CD4-positive, alpha-beta T cell treated with Interleukin-10 for 1 hour (primary cell): ENCODE measurements around the gene OCRL.

Experiments
- DNase-seq: peaks from one replicate; pipeline ENCODE4 v3.0.0-alpha.2; 2020

OCRL gene

DNA sequence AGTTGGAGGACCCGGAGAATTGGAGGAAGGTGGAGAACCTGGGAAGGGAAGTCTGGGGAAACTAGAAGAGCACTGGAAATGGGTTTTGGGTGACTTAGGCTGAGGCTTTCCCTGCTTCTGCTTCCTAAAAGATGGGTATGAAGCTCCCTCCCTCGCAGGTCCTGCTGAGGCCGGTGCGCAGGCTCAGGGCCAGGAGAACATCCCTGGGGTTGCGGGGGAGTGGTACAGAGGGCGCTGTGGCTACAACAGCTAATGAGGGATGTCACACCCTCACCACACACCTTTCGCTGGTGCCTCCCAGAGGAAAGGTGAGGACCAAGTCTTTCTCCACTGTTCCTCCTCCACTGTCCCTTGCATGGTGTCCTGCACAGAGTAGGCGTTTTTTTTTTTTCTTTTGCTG, 98.9 kb downstream of the OCRL start:
- no peak for DNase-seq

DNA sequence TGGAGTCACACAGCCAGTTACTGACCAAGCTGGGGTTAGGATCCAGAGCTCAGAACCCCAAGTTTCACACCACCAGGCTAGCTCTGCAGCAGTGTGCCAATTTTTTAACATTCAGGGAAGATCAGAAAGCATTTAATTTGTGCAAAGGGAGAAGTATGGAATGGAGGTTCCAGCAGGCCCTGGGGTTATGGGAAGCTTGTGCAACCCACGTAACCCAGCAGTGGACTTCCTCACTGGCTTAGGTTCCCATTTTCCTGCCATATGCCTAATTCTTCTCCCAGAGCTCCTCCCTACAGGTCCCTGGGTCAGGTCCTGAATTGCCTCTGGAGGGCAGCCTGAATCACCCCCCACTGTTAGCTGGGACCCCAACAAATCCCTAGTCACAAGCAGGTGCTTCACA, 100.7 kb downstream of the OCRL start:
- DNase-seq, result no peak

DNA sequence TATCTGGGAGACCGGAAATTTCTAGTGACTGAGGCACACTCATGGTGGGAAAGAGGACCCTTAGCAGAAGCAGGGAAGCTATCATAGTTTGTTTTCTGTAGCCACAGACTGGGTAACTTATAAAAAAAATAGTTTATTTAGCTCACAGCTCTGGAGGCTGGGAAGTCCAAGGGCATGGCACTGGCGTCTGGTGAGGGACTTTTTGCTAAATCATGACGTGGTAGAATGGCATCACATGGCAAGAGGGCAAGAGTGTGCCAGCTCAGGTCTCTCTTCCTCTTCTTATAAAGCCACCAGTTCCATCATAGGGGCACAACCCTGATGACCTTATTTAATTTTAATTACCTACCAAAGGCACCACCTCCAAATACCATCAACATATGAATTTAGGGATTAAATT, 101.4 kb downstream of the OCRL start:
- DNase-seq, result no peak

DNA sequence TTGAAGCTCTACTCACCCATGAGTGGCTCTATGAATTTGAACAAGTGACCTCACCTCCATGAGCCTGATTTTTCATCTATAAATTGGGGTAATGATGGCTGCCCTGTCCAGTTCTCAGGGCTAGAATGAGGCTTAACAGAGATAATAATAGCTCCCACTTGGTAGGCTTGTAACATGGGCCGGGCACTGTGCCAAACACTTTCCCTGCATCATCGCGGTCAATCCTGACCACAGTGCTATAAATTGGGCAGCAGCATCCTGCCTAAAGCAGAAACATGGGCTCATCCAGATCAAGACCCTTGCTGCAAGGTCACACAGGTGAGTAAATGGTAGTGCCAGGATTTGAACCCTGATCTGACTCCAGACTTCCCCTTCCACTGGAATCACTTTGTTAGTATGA, 101.9 kb downstream of the OCRL start:
- DNase-seq, result no peak
